GM12891 (cell line): ENCODE results near the gene MGAT5.

Experiments
- DNase-seq: peaks from one replicate; pipeline ENCODE4 v3.0.0; 2011; ENCODE audit warnings: low spot score; ENCODE audit not compliant: insufficient read length
- FAIRE-seq: peaks from 2 replicates; lab custom pipeline; 2011; peaks lifted over from hg19 to GRCh38; lab: Jason Lieb, UNC
- PAX5 ChIP-seq: IDR thresholded peaks from 2 replicates; pipeline ENCODE4 v1.6.1; 2011; ENCODE audit warnings: low read length, moderate library complexity, mild to moderate bottlenecking; ENCODE audit not compliant: insufficient read depth, severe bottlenecking
- POLR2A ChIP-seq: IDR thresholded peaks from 2 replicates; pipeline ENCODE4 v1.6.1; 2011; ENCODE audit warnings: low read depth, low read length, control low read depth
- POLR2AphosphoS5 ChIP-seq: IDR thresholded peaks from 2 replicates; pipeline ENCODE4 v1.6.1; 2011; ENCODE audit warnings: low read depth, low read length, control low read depth
- POU2F2 ChIP-seq: IDR thresholded peaks from 2 replicates; pipeline ENCODE4 v1.6.1; 2011; ENCODE audit warnings: low read depth, mild to moderate bottlenecking, control low read depth, low read length, moderate library complexity
- SPI1 ChIP-seq: IDR thresholded peaks from 2 replicates; pipeline ENCODE4 v1.6.1; 2011; ENCODE audit warnings: low read depth, low read length, control low read depth
- TAF1 ChIP-seq: IDR thresholded peaks from 2 replicates; pipeline ENCODE4 v1.6.1; 2011; ENCODE audit warnings: low read depth, low read length, control low read depth

Gene MGAT5

GRCh38 chr2:134354611-134355010 lies 100.7 kb downstream of the MGAT5 start:
- TF ChIP-seq POLR2A (no peak), SPI1 (no peak), PAX5 (no peak), TAF1 (no peak), POLR2AphosphoS5 (no peak), POU2F2 (no peak)
- no peak for FAIRE-seq
- no peak for DNase-seq

DNA sequence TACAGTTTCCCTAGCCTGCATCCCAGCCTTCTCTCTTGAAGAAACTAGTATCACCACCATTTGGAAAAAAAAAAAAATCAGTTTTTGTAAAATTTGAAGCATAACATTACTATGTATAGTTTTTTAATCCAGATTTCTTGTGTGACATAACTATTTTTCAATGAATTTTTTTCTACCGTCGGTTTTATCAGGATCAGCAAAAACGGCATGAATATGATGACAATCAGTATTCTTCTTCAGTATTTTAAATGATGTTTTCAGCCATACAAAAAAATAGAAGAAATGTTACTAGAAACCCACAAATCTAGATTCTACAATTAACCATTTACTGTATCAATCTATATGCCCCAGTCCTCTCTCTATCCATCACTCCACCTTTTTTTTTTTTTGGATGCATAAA lies 103.9 kb downstream of the MGAT5 start:
- FAIRE-seq, result no peak
- DNase-seq, result no peak
- TF ChIP-seq PAX5, result no peak
- TF ChIP-seq POU2F2, result no peak
- TF ChIP-seq POLR2A, result no peak
- no peak for TF ChIP-seq TAF1
- TF ChIP-seq POLR2AphosphoS5, result no peak

GRCh38 chr2:134359367-134360081 lies 105.7 kb downstream of the MGAT5 start:
- FAIRE-seq, result no peak
- TF ChIP-seq POLR2AphosphoS5 (no peak), PAX5 (no peak), POU2F2 (no peak), TAF1 (no peak), SPI1 (no peak), POLR2A (no peak)
- no peak for DNase-seq

- no peak for DNase-seq
- TF ChIP-seq SPI1, result no peak
- TF ChIP-seq POLR2AphosphoS5, result no peak
- TF ChIP-seq POU2F2, result no peak
- no peak for TF ChIP-seq TAF1
- no peak for TF ChIP-seq PAX5
- no peak for TF ChIP-seq POLR2A
- no peak for FAIRE-seq
These were observed 107.0 kb downstream of the MGAT5 start for GRCh38 chr2:134360745-134361487.

GRCh38 chr2:134361648-134362047 lies 107.8 kb downstream of the MGAT5 start:
- FAIRE-seq, result no peak
- no peak for DNase-seq
- TF ChIP-seq POLR2A, result no peak
- TF ChIP-seq PAX5, result no peak
- no peak for TF ChIP-seq POU2F2
- TF ChIP-seq SPI1, result no peak

DNA sequence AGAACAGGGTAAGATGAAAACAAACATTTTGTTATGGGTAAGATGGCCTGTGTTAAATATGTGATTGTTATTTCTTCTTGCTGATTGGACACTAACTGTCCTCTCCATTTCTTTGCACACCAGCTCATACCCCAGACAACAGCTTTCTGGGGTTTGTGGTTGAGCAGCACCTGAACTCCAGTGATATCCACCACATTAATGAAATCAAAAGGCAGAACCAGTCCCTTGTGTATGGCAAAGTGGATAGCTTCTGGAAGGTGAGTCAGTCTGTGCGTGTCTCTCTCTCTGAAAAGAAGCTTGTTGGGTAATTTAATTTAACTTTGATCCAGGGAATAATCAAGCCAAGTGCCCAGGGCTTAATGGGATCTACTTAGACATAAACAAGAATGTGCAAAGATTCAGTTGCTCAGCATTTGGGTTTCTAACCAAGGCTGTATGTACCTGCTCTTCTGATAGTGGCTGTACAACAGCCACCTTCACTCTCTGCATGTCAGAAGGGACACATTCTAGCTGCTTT lies 108.3 kb downstream of the MGAT5 start:
- FAIRE-seq (no peak), DNase-seq (no peak)
- no peak for TF ChIP-seq POLR2A
- TF ChIP-seq TAF1, result no peak
- TF ChIP-seq SPI1, result no peak
- no peak for TF ChIP-seq POLR2AphosphoS5
- no peak for TF ChIP-seq PAX5
- no peak for TF ChIP-seq POU2F2

- DNase-seq (no peak), FAIRE-seq (no peak)
- no peak for TF ChIP-seq PAX5
- TF ChIP-seq TAF1, result no peak
- no peak for TF ChIP-seq POU2F2
- TF ChIP-seq POLR2AphosphoS5, result no peak
- TF ChIP-seq SPI1, result no peak
- TF ChIP-seq POLR2A, result no peak
These were observed 108.9 kb downstream of the MGAT5 start for GRCh38 chr2:134362740-134363139.

DNA sequence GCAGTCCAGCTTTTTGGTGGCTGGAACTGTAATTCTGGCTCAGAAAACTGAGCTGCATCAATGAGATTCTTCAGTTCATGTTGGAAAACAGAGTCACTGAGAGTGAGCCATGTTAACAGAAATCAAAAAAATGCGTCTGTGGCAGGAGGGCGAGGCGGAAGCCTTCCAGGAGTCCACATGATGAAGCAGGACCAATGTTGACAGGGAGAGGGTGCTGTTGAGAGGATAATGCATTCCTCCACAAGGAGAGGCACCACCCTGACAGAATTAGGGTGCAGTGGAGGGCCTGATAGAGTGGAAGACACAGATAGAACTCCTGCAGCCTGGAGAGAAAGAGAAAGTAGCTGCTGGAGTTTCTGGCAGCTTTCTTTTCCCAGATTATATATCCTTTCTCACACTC lies 111.5 kb downstream of the MGAT5 start:
- no peak for TF ChIP-seq POU2F2
- TF ChIP-seq POLR2AphosphoS5, result no peak
- no peak for TF ChIP-seq PAX5
- no peak for TF ChIP-seq TAF1
- TF ChIP-seq POLR2A, result no peak
- no peak for TF ChIP-seq SPI1
- FAIRE-seq, result no peak
- DNase-seq, result no peak

- no peak for TF ChIP-seq POLR2AphosphoS5
- no peak for TF ChIP-seq POU2F2
- no peak for TF ChIP-seq SPI1
- no peak for DNase-seq
- FAIRE-seq, result no peak
These were observed 112.5 kb downstream of the MGAT5 start for GRCh38 chr2:134366359-134366758.

GRCh38 chr2:134367213-134367612 lies 113.3 kb downstream of the MGAT5 start:
- FAIRE-seq (no peak), DNase-seq (no peak)
- TF ChIP-seq POLR2A, result no peak
- no peak for TF ChIP-seq POLR2AphosphoS5
- no peak for TF ChIP-seq SPI1
- no peak for TF ChIP-seq POU2F2
- no peak for TF ChIP-seq PAX5
- no peak for TF ChIP-seq TAF1
